ENCODE results near the gene ETFDH.
"Not testable (repeated sequence)": the region's sequence is repeated elsewhere in the genome, so short reads cannot be mapped to it uniquely, and the experiment has no call there.

ETFDH gene

GRCh38 chr4:158681629-158682028 is 9.5 kb downstream of the ETFDH start:
- DNase-seq, result no peak

DNA sequence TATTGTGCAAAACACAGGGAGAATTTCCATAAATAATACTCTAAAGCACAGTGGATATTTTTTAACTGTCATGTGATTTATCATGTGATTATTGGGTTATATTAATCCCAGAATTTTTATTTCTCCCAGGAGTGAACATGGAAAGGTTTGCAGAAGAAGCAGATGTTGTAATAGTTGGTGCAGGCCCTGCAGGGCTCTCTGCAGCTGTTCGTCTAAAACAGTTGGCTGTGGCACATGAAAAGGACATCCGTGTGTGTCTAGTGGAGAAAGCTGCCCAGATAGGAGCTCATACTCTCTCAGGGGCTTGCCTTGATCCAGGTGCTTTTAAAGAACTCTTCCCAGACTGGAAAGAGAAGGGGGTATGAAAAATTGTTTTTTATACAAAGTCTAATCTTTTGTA is 10.0 kb downstream of the ETFDH start:
- DNase-seq, result no peak

DNA sequence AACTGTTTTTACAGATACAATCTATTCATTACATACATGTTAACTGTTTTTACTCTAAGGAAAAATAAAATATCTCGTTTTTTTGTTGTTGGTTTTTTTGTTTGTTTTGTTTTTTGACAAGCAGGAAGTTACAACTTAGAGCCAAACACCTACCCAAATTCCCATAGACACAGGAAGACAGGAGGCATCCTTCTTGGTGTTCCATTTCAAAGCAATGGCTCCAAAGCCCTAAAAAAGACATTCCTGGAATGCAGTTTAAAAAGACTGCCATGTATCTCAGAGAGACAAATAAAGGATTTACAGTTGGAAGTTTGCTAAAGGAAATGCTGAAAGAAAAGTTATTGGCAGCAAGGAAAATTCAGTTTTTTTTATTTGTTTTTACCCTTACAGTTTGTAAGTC is 16.7 kb downstream of the ETFDH start:
- DNase-seq, result no peak

GRCh38 chr4:158704274-158704673 is 32.2 kb downstream of the ETFDH start:
- peak; percentile 16 for DNase-seq

DNA sequence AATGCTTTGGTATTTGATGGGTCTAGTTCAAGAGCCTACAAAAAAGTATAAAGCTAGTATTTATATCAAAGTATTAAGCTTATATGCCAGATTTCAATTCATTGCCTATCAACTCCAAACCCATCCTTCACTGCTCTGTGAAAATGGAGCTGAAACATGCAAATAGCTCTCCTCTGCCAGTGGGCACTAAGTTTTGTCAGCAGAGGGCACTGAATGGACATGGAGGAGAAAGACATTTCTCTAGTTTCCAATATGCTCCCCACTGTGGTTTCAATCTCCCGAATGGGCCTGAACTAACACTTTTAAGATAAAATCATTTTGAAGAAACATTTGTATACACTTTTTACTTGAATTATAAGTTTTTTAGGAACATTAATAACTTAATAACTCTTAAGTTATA is 38.7 kb downstream of the ETFDH start:
- no peak for DNase-seq

GRCh38 chr4:158712622-158713021 is 40.5 kb downstream of the ETFDH start:
- not testable (repeated sequence) for DNase-seq

GRCh38 chr4:158714937-158715336 is 42.8 kb downstream of the ETFDH start:
- no peak for DNase-seq

DNA sequence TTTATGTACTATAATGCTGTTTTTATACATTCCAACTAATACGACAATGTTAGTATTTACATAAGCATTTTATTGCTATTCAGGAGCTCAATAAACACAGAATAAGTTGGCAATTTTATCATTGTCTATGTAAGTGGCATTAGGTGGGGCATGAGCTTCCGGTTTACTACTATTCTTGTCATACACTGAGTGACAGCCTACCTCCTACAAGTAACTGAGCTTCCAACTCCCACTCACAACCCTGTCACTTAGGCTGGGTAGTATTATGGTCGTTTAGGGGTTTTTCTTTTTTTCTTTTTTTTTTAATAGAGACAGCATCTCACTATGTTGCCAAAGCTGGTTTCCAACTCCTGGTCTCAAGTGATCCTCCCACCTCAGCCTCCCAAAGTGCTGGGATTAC is 43.7 kb downstream of the ETFDH start:
- no peak for DNase-seq

DNA sequence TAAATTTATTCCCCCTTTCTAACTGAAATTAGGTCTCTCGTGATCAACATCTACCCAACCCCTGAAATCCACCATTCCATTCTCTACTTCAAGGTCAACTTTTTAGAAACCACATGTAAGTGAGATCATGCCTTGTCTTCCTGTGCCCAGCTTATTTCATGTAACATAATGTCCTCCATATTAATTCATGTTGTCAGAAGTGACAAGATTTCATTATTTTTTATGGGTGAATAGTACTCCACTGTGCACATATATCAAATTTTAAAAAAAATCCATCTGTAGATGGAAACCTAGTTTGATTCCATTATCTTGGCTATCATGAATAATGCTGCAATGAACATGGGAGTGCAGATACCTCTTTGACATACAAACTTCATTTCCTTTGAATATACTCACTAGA is 49.6 kb downstream of the ETFDH start:
- no peak for DNase-seq

GRCh38 chr4:158722291-158722916 is 50.3 kb downstream of the ETFDH start:
- peak; percentile 15 for DNase-seq

GRCh38 chr4:158722917-158723793 is 51.1 kb downstream of the ETFDH start, which contains the start of gene PPID:
Gene PPID (minus strand): TSS chr4:158723396. CDS start chr4:158723288, 108 bp downstream.
- peak; percentile 83 for DNase-seq

- DNase-seq, result no peak
Observed at GRCh38 chr4:158724637-158725036, 52.5 kb downstream of the ETFDH start.

DNA sequence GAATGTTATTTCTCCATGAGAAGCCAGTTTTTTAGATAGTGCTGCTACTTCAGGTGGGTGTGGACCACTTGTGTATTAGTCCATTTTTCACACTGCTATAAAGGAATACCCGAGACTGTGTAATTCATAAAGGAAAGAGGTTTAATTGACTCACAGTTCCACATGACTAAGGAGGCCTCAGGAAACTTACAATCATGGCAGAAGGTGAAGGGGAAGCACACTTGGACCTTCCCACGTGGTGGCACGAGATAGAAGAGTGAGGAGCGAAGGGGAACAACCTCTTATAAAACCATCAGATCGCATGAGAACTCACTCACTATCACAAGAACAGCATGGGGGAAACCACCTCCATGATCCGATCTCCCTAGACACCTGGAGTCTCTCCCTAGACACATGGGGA is 54.5 kb downstream of the ETFDH start:
- DNase-seq, result no peak

DNA sequence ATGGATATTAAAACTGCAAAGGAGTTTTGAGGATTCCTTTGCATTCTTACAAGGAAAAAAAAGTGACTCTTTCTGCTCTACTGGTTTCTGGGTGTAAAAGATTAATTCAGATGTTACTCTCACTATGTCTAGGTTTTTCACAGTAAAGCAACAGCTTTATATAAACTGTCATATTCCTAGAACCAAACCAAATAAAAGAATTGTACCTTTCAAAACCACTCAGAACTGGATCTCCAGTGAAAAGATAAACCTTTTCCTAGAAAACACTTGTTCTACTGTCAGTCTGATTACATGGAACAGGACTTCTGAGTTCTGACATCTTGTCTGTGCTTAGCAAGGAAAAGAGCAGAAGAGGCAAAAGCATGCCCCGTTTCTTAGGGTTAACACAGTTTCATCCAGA is 56.1 kb downstream of the ETFDH start:
- DNase-seq, result no peak

DNA sequence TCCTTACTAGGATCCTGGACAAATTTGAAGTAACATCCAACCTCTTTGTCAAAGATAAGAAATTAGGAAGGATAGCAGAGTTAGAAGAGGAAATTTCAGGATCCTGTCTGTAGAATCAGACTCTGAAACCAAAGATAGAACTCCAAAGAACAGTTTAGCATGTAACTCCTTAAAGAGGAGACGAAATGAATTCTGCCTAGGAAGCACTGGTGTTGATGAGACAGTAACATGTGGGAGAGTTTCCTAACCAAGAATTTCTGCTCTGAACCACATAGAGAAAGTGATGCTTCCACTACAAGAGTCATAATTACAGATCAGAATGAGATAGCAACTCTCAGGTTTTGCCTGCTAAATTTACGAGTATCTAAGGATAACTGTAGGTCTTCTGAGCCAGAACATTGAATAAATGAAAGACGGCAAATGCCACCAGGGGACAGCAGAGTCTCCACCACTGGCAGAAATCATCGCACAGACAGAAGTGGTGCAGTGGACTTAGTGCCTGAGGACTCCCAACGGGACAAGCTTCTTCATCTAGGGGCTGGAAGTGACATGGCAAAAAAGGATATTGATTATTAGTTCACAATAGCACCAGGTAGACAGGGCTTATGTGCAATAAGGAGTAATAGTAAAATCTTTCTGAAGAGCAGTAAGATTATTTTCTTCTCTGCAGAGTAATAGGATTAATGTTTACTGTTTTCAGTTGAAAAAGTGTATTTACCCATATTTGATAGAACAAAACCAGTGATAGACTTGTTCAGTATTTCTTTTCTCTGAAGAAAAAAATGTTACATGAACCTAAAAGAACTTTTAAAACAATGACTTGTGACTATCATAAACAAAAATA is 57.8 kb downstream of the ETFDH start:
- DNase-seq, result peak; percentile 39

GRCh38 chr4:158738866-158739265 is 66.8 kb downstream of the ETFDH start:
- no peak for DNase-seq

GRCh38 chr4:158739600-158739999 is 67.5 kb downstream of the ETFDH start:
- no peak for DNase-seq

- DNase-seq, result no peak
Observed at GRCh38 chr4:158741326-158742021, 69.4 kb downstream of the ETFDH start.

DNA sequence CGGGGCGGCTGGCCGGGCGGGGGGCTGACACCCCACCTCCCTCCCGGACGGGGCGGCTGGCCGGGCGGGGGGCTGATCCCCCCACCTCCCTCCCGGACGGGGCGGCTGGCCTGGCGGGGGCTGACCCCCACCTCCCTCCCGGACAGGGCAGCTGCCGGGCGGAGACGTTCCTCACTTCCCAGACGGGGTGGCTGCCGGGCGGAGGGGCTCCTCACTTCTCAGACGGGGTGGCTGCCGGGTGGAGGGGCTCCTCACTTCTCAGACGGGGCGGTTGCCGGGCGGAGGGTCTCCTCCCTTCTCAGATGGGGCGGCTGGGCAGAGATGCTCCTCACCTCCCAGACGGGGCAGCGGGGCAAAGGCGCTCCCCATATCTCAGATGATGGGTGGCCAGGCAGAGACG is 74.4 kb downstream of the ETFDH start:
- not testable (repeated sequence) for DNase-seq

GRCh38 chr4:158750379-158750778 is 78.3 kb downstream of the ETFDH start:
- DNase-seq, result no peak

DNA sequence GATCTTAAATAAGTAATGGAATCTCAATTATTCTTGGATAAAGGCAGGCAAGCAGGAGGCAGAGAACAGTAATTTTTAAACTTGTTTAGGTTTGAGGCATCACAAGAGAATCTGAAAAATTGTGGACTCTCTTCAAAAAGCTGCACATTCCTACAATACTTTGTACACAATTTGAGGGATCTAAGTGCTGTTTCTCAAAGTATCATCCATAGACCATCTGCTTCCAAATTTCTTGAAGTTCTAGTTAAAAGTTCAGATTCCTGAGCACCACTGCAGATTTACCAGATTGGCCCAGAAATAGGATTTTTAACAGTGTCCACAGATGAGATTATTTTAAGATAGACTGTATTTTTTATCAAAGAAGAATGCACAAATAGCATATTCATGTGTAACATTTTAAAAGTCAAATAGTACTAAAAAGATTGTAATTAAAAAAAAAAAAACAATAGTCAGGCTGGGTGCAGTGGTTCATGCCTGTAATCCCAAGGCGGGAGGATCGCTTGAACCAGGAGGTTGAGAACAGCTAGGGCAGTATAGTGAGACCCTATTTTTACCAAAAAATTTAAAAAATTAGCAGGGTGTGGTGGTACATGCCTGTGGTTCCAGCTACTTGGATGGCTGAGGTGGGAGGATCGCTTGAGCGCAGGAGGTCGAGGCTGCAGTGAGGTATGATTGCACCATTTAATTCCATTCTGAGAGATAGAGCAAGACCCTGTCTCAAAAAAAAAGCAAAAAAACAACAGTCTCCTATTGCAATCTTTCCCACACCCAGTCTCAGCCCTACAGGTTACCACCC is 82.5 kb downstream of the ETFDH start:
- DNase-seq, result no peak

DNA sequence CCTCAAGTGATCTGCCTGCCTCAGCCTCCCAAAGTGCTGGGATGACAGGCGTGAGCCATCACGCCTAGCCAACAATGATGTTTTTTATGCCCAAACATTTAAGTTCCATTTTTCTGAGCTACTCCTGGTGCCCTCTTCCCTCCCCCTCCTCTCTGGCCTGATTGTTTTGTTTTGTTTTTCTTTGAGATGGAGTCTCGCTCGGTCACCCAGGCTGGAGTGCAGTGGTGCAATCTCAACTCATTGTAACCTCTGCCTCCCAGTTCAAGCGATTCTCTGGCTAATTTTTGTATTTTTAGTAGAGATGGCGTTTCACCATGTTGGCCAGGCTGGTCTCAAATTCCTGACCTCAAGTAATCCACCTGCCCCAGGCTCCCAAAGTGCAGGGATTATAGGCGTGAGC is 83.7 kb downstream of the ETFDH start:
- DNase-seq, result not testable (repeated sequence)
